VCaP (cell line): ENCODE results near the gene CCL4.
"Not testable (repeated sequence)": the region's sequence is repeated elsewhere in the genome, so short reads cannot be mapped to it uniquely, and the experiment has no call there.

Source experiments
- H3K27ac ChIP-seq: fragments of 450-650 bp; 2 replicates; pipeline ENCODE4 v1.5.1; 2017
- TF ChIP-seq, protein P1 (sequence below): fragments of 450-650 bp; conservative IDR thresholded peaks from 2 replicates; pipeline ENCODE4 v1.5.1; 2017; ENCODE audit warnings: mild to moderate bottlenecking, moderate library complexity

CCL4 gene

DNA sequence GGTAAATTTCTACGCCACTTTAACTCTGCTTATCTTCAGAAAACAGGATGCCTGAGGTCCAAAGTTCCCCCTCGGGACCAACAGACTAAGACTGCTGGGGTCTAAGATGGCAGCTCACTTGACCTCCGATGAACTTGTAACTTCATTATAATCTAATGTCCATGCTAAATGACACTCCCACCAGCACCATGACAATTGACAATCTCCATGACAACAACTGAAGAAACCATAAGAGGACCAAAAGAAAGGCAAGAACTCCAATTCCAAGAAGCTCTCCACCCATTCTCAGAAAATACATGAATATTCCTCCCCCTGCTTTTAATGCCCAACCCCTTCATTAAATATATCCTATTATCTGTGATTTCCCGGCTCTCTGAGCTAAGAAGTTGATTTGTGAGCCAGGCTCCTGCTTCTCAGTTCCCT, 7.5 kb downstream of the CCL4 start:
- no peak overlapping the region for H3K27ac ChIP-seq
- TF ChIP-seq, protein P1, sequence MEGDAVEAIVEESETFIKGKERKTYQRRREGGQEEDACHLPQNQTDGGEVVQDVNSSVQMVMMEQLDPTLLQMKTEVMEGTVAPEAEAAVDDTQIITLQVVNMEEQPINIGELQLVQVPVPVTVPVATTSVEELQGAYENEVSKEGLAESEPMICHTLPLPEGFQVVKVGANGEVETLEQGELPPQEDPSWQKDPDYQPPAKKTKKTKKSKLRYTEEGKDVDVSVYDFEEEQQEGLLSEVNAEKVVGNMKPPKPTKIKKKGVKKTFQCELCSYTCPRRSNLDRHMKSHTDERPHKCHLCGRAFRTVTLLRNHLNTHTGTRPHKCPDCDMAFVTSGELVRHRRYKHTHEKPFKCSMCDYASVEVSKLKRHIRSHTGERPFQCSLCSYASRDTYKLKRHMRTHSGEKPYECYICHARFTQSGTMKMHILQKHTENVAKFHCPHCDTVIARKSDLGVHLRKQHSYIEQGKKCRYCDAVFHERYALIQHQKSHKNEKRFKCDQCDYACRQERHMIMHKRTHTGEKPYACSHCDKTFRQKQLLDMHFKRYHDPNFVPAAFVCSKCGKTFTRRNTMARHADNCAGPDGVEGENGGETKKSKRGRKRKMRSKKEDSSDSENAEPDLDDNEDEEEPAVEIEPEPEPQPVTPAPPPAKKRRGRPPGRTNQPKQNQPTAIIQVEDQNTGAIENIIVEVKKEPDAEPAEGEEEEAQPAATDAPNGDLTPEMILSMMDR: no peak

DNA sequence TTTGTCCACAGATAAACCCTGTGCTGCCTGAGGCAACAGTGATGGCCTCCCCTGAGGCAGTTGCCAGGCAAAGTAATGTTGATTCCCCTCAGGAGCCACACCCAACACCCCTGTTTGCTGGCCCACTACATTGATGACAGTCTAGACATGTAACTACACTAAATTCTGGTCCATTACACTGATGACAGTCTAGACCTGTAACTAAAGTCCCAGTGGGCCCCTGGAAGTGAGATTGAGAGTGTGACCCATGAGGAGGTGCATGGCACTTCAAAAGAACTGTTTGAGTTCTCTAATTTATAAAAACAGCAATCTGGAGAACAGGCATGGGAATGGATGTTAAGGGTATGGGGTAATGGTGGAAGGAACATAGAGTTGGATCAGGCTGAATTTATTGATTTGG, 8.9 kb downstream of the CCL4 start:
- TF ChIP-seq, protein P1: no peak

DNA sequence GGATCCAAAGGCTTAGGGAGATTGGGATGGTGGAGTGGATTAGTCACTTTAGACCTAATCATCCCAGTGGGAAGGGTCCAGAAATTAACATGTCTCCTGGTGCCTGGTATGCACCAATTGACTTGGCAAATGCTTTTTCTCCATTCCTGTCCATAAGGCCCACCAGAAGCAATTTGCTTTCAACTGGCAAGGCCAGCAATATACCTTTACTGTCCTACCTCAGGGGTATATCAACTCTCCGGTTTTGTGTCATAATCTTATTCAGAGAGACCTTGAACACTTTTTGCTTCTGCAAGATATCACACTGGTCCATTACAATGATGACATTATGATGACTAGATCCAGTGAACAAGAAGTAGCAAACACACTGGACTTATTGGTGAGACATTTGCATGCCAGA, 9.5 kb downstream of the CCL4 start:
- not testable (repeated sequence) for H3K27ac ChIP-seq

More for the DNA sequence above, 8.9 kb downstream of the CCL4 start:
- no peak overlapping the region for H3K27ac ChIP-seq

DNA sequence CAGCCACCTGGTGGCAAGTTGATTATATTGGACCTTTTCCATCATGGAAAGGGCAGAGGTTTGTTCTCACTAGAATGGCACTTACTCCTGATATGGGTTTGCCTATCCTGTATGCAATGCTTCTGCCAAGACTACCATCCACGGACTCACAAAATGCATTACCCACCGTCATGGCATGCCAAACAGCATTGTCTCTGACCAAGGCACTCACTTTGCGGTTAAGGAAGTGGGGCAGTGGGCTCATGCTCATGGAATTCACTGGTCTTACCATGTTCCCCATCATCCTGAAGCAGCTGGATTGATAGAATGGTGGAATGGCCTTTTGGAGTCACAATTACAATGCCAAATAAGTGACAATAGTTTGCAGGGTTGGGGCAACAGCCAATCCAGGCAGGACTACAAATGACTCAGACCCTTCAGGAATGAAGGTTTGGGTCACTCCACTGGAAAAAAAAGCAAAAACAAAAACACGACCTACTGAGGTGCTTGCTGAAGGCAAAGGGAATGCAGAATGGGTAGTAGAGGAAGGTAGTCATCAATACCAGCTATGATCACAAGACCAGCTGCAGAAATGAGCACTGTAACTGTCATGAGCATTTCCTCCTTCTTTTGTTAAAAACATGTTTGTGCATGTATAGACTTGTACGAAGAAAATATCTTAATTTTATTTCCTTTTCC, 11.5 kb downstream of the CCL4 start:
- H3K27ac ChIP-seq: not testable (repeated sequence)

DNA sequence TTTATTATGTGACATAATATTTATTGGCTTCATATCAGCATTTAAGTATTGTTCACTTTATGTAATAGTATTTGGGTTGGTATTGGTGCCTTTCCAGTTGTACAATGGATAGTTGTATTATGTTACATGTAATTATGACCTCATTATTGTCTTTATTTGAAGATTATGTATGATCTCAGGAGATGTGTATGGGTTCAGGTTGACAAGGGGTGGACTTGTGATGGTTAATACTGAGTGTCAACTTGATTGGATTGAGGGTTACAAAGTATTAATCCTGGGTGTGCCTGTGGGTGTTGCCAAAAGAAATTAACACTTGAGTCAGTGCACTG, 12.0 kb downstream of the CCL4 start:
- H3K27ac ChIP-seq: not testable (repeated sequence)

DNA sequence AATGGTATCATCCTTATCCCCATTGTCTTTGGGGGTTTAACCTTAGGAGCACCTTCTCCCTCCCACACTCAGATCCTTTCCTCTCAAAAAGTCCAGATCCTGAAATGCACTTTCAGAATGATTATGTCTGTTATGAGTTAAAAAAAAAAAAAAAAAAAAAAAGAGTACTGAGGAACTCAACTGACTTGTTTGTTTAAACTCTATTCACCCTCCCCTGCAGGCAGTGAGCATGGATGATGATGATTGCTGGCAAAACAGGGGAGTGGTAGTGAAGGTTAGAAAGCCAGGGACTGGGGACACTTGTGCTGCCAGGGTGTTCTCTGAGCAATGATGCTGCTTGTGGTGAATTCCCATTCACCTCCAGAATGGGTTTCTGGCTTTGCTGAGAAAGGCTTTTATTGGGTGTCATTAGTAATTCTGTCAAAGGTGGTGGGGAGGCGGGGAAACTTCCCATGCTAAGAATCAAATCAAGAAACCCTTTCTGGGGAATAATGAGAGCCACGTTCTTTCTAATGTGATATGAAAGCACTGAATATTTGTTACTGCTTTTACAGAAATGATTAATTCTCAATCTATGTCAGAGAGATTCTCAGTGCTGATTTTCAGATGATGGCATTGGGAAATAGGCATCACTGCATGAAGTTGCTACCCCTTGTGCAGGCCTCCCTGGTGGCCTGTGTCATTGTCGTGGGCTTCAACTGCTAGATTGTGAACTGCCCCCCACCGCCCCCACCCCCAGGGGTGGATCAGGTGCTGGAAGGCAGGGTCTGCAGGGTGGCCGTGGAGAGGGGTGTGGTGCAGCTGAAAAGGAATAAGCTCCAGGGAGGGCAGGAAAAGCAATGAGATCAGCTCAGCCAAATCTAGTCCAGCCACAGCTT, 14.1 kb downstream of the CCL4 start:
- no peak overlapping the region for H3K27ac ChIP-seq
- TF ChIP-seq, protein P1: no peak

DNA sequence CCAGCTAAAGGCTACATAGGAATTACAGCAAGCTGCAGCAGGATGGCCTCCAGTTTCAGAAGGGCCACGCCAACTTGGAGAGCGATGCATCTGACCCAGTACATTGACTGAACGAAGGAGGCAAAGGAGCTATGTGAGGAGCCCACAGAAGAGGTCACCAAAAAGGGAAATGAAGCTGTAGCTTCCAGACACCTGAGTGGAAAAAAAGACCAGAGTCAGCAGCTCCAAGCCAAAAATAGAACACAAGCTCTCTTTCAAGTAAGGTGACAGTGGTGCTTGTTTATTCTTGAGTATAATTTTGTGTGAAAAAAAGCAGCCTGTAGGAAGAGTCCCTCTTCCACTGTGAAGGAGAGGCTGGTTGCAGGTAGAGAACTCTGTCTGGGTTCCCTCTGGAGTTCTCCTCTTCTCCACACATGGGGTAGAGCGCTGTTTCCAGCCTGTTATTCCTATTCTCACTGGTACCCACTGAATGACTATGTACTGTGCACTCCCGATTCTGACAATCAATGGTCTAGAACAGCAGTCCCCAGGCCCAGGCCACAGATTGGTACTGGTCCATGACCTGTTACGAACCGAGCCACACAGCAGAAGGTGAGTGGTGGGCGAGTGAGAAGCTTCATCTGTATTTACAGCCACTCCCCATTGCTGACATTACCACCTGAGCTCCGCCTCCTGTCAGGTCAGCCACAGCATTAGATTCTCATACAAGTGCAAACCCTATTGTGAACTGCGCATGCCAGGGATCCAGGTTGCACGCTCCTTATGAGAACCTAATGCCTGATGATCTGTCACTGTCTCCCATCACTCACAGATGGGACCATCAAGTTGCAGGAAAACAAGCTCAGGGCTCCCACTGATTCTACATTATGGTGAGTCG, 15.1 kb downstream of the CCL4 start:
- TF ChIP-seq, protein P1: no peak

DNA sequence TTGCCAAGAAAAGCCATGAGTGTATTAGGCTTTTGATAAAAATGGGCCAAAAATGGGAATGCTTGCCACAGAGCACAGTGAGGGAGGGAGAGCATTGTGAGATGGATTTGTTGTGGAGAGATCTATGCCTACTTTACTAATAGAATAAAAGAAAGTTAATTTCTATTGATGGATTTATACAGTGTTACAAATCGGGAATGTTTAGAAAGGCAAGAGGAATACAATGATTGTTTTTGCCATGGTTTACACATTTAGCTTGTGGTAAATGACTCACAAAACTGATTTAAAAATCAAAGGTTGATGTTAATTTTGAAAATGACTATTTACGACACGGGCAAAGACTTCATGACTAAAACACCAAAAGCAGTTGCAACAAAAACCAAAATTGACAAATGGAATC, 16.6 kb downstream of the CCL4 start:
- TF ChIP-seq, protein P1: no peak
- H3K27ac ChIP-seq: no peak overlapping the region

More for the DNA sequence above, 15.1 kb downstream of the CCL4 start:
- H3K27ac ChIP-seq: no peak overlapping the region

DNA sequence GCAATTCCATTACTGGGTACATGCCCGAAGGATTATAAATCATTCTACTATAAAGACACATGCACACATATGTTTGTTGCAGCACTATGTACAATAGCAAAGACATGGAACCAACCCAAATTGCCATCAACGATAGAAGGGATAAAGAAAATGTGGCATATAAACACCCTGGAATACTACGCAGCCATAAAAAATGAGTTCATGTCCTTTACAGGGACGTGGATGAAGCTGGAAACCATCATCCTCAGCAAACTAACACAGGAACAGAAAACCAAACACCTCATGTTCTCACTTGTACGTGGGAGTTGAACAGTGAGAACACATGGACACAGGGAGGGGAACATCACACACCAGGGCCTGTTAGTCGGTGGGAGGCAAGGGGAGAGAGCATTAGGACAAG, 17.5 kb downstream of the CCL4 start:
- H3K27ac ChIP-seq: not testable (repeated sequence)
